ENCODE measurements around the gene MND1. TPM values are rescaled to one million over a fixed set of nuclear protein-coding genes. Genes with fewer than 3 reads are reported as not detected.

The MND1 gene
- total RNA-seq, 5 donors from 2014 or later (not counting 1 experiment from before 2014, with no cell fraction given): 0.53 to 1.1 (median 0.70) TPM; not detected in 2

GRCh38 chr4:153362184-153362583 lies 17.7 kb downstream of the MND1 start:
- DNase-seq (no peak), ATAC-seq (replicated peaks in 1 of 4) (no peak)
- no peaks in the 10 kb centered on the region for H3K9me3 Mint-ChIP-seq
- no peaks in the 10 kb centered on the region for H3K36me3 ChIP-seq (ENCODE audit: control insufficient read depth in 2 of 2, extremely low read depth in 1 of 2, insufficient read depth in 1 of 2, low read length in 1 of 2)
- no peak overlapping the region for H3K4me3 Mint-ChIP-seq
- H3K27me3 ChIP-seq (replicated peaks in 1 of 2; ENCODE audit: control insufficient read depth in 2 of 2, extremely low read depth in 1 of 2, insufficient read depth in 2 of 2, low read length in 1 of 2): no peaks in the 10 kb centered on the region
- H3K27ac ChIP-seq (ENCODE audit: low read length): no peak overlapping the region
- no peaks in the 10 kb centered on the region for H3K36me3 Mint-ChIP-seq
- POLR2A ChIA-PET: interaction anchor here in 1 of 2 donors (0.7 kb wide), 1 partner anchor 31 kb away, joined by 3 read pairs; no protein-coding TSS in a partner anchor
- H3K4me1 Mint-ChIP-seq: peaks cover 0 to 5% (median 3%) of the 10 kb centered on the region in 3 donors
- no peaks in the 10 kb centered on the region for H3K9me3 ChIP-seq
- CTCF ChIA-PET: no interaction called here
- no peak overlapping the region for H3K4me3 ChIP-seq (ENCODE audit: control insufficient read depth in 1 of 2, extremely low read depth in 1 of 2, low read length in 1 of 2)
- H3K4me1 ChIP-seq (ENCODE audit: control insufficient read depth in 1 of 2, extremely low read depth in 1 of 2, insufficient read depth in 2 of 2, low read length in 2 of 2): no peaks in the 10 kb centered on the region
- no peaks in the 10 kb centered on the region for H3K27me3 Mint-ChIP-seq
- H3K27ac Mint-ChIP-seq: no peak overlapping the region
- 100% methylated on average over 1 of the region's 3 CpGs for WGBS (ENCODE audit: insufficient coverage)

GRCh38 chr4:153364061-153364460 lies 19.6 kb downstream of the MND1 start:
- no peaks in the 10 kb centered on the region for H3K9me3 Mint-ChIP-seq
- H3K36me3 ChIP-seq (ENCODE audit: control insufficient read depth in 2 of 2, extremely low read depth in 1 of 2, insufficient read depth in 1 of 2, low read length in 1 of 2): no peaks in the 10 kb centered on the region
- H3K4me1 Mint-ChIP-seq: peaks cover 0 to 3% (median 3%) of the 10 kb centered on the region in 3 donors
- H3K27ac ChIP-seq (ENCODE audit: low read length): no peak overlapping the region
- H3K27me3 Mint-ChIP-seq: no peaks in the 10 kb centered on the region
- ChIA-PET CTCF (interaction anchor here in 1 of 2 donors (0.6 kb wide), 1 partner anchor 15 kb away, joined by 6 read pairs; no protein-coding TSS in a partner anchor), POLR2A (interaction anchor here (0.6 kb wide), 3 partner anchors 46 to 199 kb away, joined by 3 to 6 read pairs (median 3); no protein-coding TSS in a partner anchor)
- ATAC-seq (replicated peaks in 1 of 4) (no peak), DNase-seq (no peak)
- H3K27me3 ChIP-seq (replicated peaks in 1 of 2; ENCODE audit: control insufficient read depth in 2 of 2, extremely low read depth in 1 of 2, insufficient read depth in 2 of 2, low read length in 1 of 2): no peaks in the 10 kb centered on the region
- H3K27ac Mint-ChIP-seq: no peak overlapping the region
- H3K4me3 ChIP-seq (ENCODE audit: control insufficient read depth in 1 of 2, extremely low read depth in 1 of 2, low read length in 1 of 2): no peak overlapping the region
- H3K4me1 ChIP-seq (ENCODE audit: control insufficient read depth in 1 of 2, extremely low read depth in 1 of 2, insufficient read depth in 2 of 2, low read length in 2 of 2): no peaks in the 10 kb centered on the region
- WGBS (ENCODE audit: insufficient coverage): no CpG with 5 or more reads among the region's 4 CpGs
- H3K4me3 Mint-ChIP-seq: no peak overlapping the region
- no peaks in the 10 kb centered on the region for H3K36me3 Mint-ChIP-seq
- no peaks in the 10 kb centered on the region for H3K9me3 ChIP-seq

GRCh38 chr4:153365003-153365402 lies 20.5 kb downstream of the MND1 start:
- Mint-ChIP-seq H3K4me1 (peaks cover 0 to 3% (median 3%) of the 10 kb centered on the region in 3 donors), H3K27ac (no peak overlapping the region), H3K9me3 (no peaks in the 10 kb centered on the region), H3K27me3 (no peaks in the 10 kb centered on the region), H3K4me3 (no peak overlapping the region), H3K36me3 (no peaks in the 10 kb centered on the region)
- DNase-seq (peak in 1 of 35 experiments; percentile 7), ATAC-seq (replicated peaks in 1 of 4) (no peak)
- H3K27ac ChIP-seq (ENCODE audit: low read length): no peak overlapping the region
- ChIA-PET CTCF (interaction anchor here in 1 of 2 donors (0.6 to 0.7 kb wide), 3 partner anchors 13 to 211 kb away, joined by 3 read pairs; no protein-coding TSS in a partner anchor), POLR2A (no interaction called here)
- no peaks in the 10 kb centered on the region for H3K9me3 ChIP-seq
- no peak overlapping the region for H3K4me3 ChIP-seq (ENCODE audit: control insufficient read depth in 1 of 2, extremely low read depth in 1 of 2, low read length in 1 of 2)
- no peaks in the 10 kb centered on the region for H3K27me3 ChIP-seq (replicated peaks in 1 of 2; ENCODE audit: control insufficient read depth in 2 of 2, extremely low read depth in 1 of 2, insufficient read depth in 2 of 2, low read length in 1 of 2)
- no peaks in the 10 kb centered on the region for H3K36me3 ChIP-seq (ENCODE audit: control insufficient read depth in 2 of 2, extremely low read depth in 1 of 2, insufficient read depth in 1 of 2, low read length in 1 of 2)
- WGBS (ENCODE audit: insufficient coverage): no CpG with 5 or more reads among the region's 2 CpGs
- no peaks in the 10 kb centered on the region for H3K4me1 ChIP-seq (ENCODE audit: control insufficient read depth in 1 of 2, extremely low read depth in 1 of 2, insufficient read depth in 2 of 2, low read length in 2 of 2)

DNA sequence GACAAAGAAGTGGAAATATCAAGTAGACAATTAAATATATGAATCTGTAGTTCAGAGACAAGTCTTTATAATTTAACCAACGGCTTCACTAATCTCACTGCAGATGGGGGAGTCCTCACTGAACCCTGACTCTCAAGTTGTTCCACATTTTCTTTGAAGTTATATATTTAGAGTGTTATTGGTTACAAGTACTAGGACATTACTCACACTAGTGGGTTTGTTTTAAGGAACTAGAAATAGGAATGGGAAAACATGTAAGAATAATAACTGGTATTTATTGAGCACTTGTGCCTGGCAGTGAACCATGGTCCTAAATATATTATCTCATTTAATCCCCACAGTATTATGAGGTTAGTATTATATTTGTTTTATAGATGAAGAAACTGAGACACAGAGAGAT lies 22.0 kb downstream of the MND1 start:
- Histone ChIP-seq H3K36me3 (ENCODE audit: control insufficient read depth in 2 of 2, extremely low read depth in 1 of 2, insufficient read depth in 1 of 2, low read length in 1 of 2) (no peaks in the 10 kb centered on the region), H3K4me1 (ENCODE audit: control insufficient read depth in 1 of 2, extremely low read depth in 1 of 2, insufficient read depth in 2 of 2, low read length in 2 of 2) (no peaks in the 10 kb centered on the region), H3K27me3 (replicated peaks in 1 of 2; ENCODE audit: control insufficient read depth in 2 of 2, extremely low read depth in 1 of 2, insufficient read depth in 2 of 2, low read length in 1 of 2) (no peaks in the 10 kb centered on the region), H3K27ac (ENCODE audit: low read length) (no peak overlapping the region), H3K9me3 (no peaks in the 10 kb centered on the region), H3K4me3 (ENCODE audit: control insufficient read depth in 1 of 2, extremely low read depth in 1 of 2, low read length in 1 of 2) (no peak overlapping the region)
- no peaks in the 10 kb centered on the region for H3K9me3 Mint-ChIP-seq
- H3K36me3 Mint-ChIP-seq: peaks cover 3% of the 10 kb centered on the region
- peaks cover 0 to 5% (median 3%) of the 10 kb centered on the region in 3 donors for H3K4me1 Mint-ChIP-seq
- ATAC-seq (replicated peaks in 1 of 4) (no peak), DNase-seq (no peak)
- CTCF ChIA-PET: interaction anchor here in 1 of 2 donors (0.5 kb wide), 2 partner anchors 36 to 65 kb away, joined by 3 read pairs; no protein-coding TSS in a partner anchor
- no peak overlapping the region for H3K4me3 Mint-ChIP-seq
- no peak overlapping the region for H3K27ac Mint-ChIP-seq
- no peaks in the 10 kb centered on the region for H3K27me3 Mint-ChIP-seq
- no CpG with 5 or more reads among the region's 1 CpG for WGBS (ENCODE audit: insufficient coverage)
- POLR2A ChIA-PET: no interaction called here

DNA sequence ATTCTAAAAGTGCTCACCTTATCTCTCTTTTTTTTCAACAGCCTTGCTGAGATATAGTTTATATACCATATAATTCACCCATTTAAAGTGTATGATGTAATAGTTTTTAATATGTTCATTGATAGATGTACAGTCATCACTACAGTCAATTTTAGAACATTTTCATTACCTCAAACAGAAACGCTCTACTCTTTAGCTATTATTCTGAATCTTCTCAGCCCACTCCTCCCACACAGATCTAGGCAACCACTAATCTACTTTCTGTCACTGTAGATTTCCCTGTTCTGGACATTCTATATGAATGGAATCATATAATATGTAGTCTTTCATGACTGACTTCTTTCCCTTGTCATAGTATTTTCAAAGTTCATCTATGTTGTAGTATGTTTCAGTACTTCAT lies 22.6 kb downstream of the MND1 start:
- Histone ChIP-seq H3K27me3 (replicated peaks in 1 of 2; ENCODE audit: control insufficient read depth in 2 of 2, extremely low read depth in 1 of 2, insufficient read depth in 2 of 2, low read length in 1 of 2) (no peaks in the 10 kb centered on the region), H3K9me3 (no peaks in the 10 kb centered on the region), H3K36me3 (ENCODE audit: control insufficient read depth in 2 of 2, extremely low read depth in 1 of 2, insufficient read depth in 1 of 2, low read length in 1 of 2) (no peaks in the 10 kb centered on the region), H3K4me1 (ENCODE audit: control insufficient read depth in 1 of 2, extremely low read depth in 1 of 2, insufficient read depth in 2 of 2, low read length in 2 of 2) (no peaks in the 10 kb centered on the region), H3K27ac (ENCODE audit: low read length) (no peak overlapping the region), H3K4me3 (ENCODE audit: control insufficient read depth in 1 of 2, extremely low read depth in 1 of 2, low read length in 1 of 2) (no peak overlapping the region)
- ATAC-seq (replicated peaks in 1 of 4) (no peak), DNase-seq (no peak)
- Mint-ChIP-seq H3K27me3 (no peaks in the 10 kb centered on the region), H3K9me3 (no peaks in the 10 kb centered on the region), H3K4me3 (no peak overlapping the region), H3K27ac (no peak overlapping the region), H3K36me3 (peaks cover 3% of the 10 kb centered on the region), H3K4me1 (peaks cover 0 to 9% (median 3%) of the 10 kb centered on the region in 3 donors)
- POLR2A ChIA-PET: no interaction called here
- WGBS (ENCODE audit: insufficient coverage): no CpG with 5 or more reads among the region's 1 CpG
- CTCF ChIA-PET: interaction anchor here in 1 of 2 donors (0.5 kb wide), 2 partner anchors 36 to 66 kb away, joined by 3 read pairs; no protein-coding TSS in a partner anchor

GRCh38 chr4:153369021-153369420 lies 24.5 kb downstream of the MND1 start:
- H3K27me3 Mint-ChIP-seq: no peaks in the 10 kb centered on the region
- no CpG with 5 or more reads among the region's 1 CpG for WGBS (ENCODE audit: insufficient coverage)
- H3K27ac ChIP-seq (ENCODE audit: low read length): no peak overlapping the region
- H3K36me3 Mint-ChIP-seq: peaks cover 5% of the 10 kb centered on the region
- no peaks in the 10 kb centered on the region for H3K4me1 ChIP-seq (ENCODE audit: control insufficient read depth in 1 of 2, extremely low read depth in 1 of 2, insufficient read depth in 2 of 2, low read length in 2 of 2)
- CTCF ChIA-PET: no interaction called here
- no peaks in the 10 kb centered on the region for H3K36me3 ChIP-seq (ENCODE audit: control insufficient read depth in 2 of 2, extremely low read depth in 1 of 2, insufficient read depth in 1 of 2, low read length in 1 of 2)
- no peaks in the 10 kb centered on the region for H3K27me3 ChIP-seq (replicated peaks in 1 of 2; ENCODE audit: control insufficient read depth in 2 of 2, extremely low read depth in 1 of 2, insufficient read depth in 2 of 2, low read length in 1 of 2)
- peaks cover 0 to 9% (median 3%) of the 10 kb centered on the region in 3 donors for H3K4me1 Mint-ChIP-seq
- POLR2A ChIA-PET: no interaction called here
- H3K4me3 ChIP-seq (ENCODE audit: control insufficient read depth in 1 of 2, extremely low read depth in 1 of 2, low read length in 1 of 2): no peak overlapping the region
- ATAC-seq (replicated peaks in 1 of 4): no peak
- H3K4me3 Mint-ChIP-seq: no peak overlapping the region
- peaks cover 6 to 7% (median 6%) of the 10 kb centered on the region in 3 donors for H3K9me3 Mint-ChIP-seq
- no peak overlapping the region for H3K27ac Mint-ChIP-seq
- DNase-seq: no peak
- H3K9me3 ChIP-seq: peaks cover 2% of the 10 kb centered on the region
